Loucy (cell line): Measurements from ENCODE around the gene MGAM2.

ENCODE experiments used
- H2AFZ ChIP-seq: fragments of 200-600 bp; sonication (generic); 2 replicates; pipeline ENCODE4 v1.6.0; 2016; ENCODE audit warnings: antibody characterized with exemption, mild to moderate bottlenecking, low read length, moderate library complexity
- H3F3A ChIP-seq: fragments of 200-600 bp; 2 replicates; pipeline ENCODE4 v1.6.0; 2016; ENCODE audit warnings: antibody characterized with exemption, low read depth, mild to moderate bottlenecking
- H3K27me3 ChIP-seq: fragments of 200-600 bp; sonication (generic); 2 replicates; pipeline ENCODE4 v1.6.1; 2014; ENCODE audit warnings: low read length, mild to moderate bottlenecking; ENCODE audit not compliant: insufficient read depth, poor library complexity, severe bottlenecking
- H3K36me3 ChIP-seq: fragments of 200-600 bp; sonication (generic); 2 replicates; pipeline ENCODE4 v1.6.1; 2016; ENCODE audit warnings: low read length; ENCODE audit not compliant: insufficient read depth
- H3K4me1 ChIP-seq: fragments of 200-600 bp; sonication (generic); 2 replicates; pipeline ENCODE4 v1.5.1; 2014; ENCODE audit warnings: low read length, mild to moderate bottlenecking; ENCODE audit not compliant: insufficient read depth, poor library complexity, severe bottlenecking
- H3K4me2 ChIP-seq: fragments of 200-600 bp; sonication (generic); 2 replicates; pipeline ENCODE4 v1.6.0; 2014; ENCODE audit warnings: antibody characterized with exemption, low read length, low read depth, mild to moderate bottlenecking; ENCODE audit not compliant: poor library complexity, severe bottlenecking
- H3K4me3 ChIP-seq: fragments of 200-600 bp; sonication (generic); 2 replicates; pipeline ENCODE4 v1.5.1; 2014; ENCODE audit warnings: low read length, mild to moderate bottlenecking, mixed read lengths; ENCODE audit not compliant: poor library complexity, severe bottlenecking
- H3K79me2 ChIP-seq: fragments of 200-600 bp; sonication (generic); 2 replicates; pipeline ENCODE4 v1.6.1; 2014; ENCODE audit warnings: low read length; ENCODE audit not compliant: insufficient read depth
- H3K9ac ChIP-seq: fragments of 200-600 bp; sonication (generic); 2 replicates; pipeline ENCODE4 v1.6.0; 2014; ENCODE audit warnings: mild to moderate bottlenecking, low read depth, low read length, moderate library complexity; ENCODE audit not compliant: poor library complexity, severe bottlenecking
- H3K9me2 ChIP-seq: fragments of 200-600 bp; sonication (generic); replicated peaks from 2 replicates; pipeline ENCODE4 v1.6.1; 2016; ENCODE audit warnings: low read depth, low read length, mixed read lengths
- H3K9me3 ChIP-seq: fragments of 200-600 bp; sonication (generic); 2 replicates; pipeline ENCODE4 v1.6.1; 2014; ENCODE audit warnings: mild to moderate bottlenecking, antibody characterized with exemption, low read length, low read depth; ENCODE audit not compliant: insufficient read depth
- H4K20me1 ChIP-seq: fragments of 200-600 bp; sonication (generic); 2 replicates; pipeline ENCODE4 v1.6.0; 2014; ENCODE audit warnings: antibody characterized with exemption, low read length, mild to moderate bottlenecking; ENCODE audit not compliant: insufficient read depth, poor library complexity, severe bottlenecking
- EZH2phosphoT487 ChIP-seq: fragments of 200-600 bp; IDR thresholded peaks from 2 replicates; pipeline ENCODE4 v1.6.1; 2018; ENCODE audit warnings: antibody characterized with exemption, mild to moderate bottlenecking, moderate library complexity, borderline replicate concordance
- TF ChIP-seq, protein P1 (sequence below): fragments of 200-600 bp; sonication (generic); conservative IDR thresholded peaks from 2 replicates; pipeline ENCODE4 v1.5.1; 2014; ENCODE audit warnings: mild to moderate bottlenecking, antibody characterized with exemption, low read length

The MGAM2 gene

DNA sequence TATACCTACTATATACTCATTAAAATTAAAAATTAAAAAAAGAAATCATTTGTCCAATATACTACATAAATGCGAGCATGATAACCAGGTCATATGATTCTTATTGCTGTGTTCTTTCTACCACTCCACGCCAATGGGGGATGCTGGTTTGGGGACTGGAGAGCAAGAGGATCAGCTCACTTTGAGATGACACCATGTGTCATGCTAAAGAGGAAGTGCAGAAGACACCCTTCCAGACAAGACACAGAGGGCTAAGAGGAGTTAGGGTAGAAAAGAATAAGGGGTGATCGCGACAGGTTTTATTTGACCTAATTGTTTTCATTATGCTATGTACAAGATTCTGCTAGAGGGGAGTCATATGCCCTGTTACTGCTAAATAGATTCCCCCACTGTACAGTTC is 33.8 kb upstream of the MGAM2 start:
- Histone ChIP-seq H2AFZ (no peak overlapping the region), H3K4me2 (no peak overlapping the region), H4K20me1 (no peaks in the 10 kb centered on the region), H3K79me2 (no peaks in the 10 kb centered on the region), H3K4me3 (no peak overlapping the region), H3F3A (no peaks in the 10 kb centered on the region), H3K9me3 (no peaks in the 10 kb centered on the region), H3K9me2 (no peaks in the 10 kb centered on the region), H3K9ac (no peak overlapping the region), H3K36me3 (no peaks in the 10 kb centered on the region), H3K4me1 (no peaks in the 10 kb centered on the region), H3K27me3 (no peaks in the 10 kb centered on the region)
- TF ChIP-seq, protein P1, sequence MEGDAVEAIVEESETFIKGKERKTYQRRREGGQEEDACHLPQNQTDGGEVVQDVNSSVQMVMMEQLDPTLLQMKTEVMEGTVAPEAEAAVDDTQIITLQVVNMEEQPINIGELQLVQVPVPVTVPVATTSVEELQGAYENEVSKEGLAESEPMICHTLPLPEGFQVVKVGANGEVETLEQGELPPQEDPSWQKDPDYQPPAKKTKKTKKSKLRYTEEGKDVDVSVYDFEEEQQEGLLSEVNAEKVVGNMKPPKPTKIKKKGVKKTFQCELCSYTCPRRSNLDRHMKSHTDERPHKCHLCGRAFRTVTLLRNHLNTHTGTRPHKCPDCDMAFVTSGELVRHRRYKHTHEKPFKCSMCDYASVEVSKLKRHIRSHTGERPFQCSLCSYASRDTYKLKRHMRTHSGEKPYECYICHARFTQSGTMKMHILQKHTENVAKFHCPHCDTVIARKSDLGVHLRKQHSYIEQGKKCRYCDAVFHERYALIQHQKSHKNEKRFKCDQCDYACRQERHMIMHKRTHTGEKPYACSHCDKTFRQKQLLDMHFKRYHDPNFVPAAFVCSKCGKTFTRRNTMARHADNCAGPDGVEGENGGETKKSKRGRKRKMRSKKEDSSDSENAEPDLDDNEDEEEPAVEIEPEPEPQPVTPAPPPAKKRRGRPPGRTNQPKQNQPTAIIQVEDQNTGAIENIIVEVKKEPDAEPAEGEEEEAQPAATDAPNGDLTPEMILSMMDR, result no peak
- no peak for TF ChIP-seq EZH2phosphoT487

DNA sequence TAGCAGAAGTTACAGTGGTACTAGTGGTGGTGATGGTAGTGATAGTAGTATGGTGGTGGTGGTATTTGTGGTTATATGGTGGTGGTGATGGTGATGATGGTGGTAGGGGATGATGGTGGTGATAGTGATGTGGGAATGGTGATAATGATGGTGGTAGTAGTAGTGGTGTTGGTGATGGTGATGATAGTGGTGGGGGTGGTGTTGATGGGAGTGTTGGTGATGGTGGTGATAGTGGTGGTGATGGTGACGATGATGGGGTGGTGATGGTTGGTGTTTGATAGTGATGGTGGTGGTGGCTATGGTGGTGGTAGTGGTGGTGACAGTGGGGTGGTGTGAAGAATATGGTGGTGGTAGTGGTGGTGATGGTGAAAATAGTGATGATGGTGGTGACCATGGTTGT is 27.9 kb upstream of the MGAM2 start:
- H3F3A ChIP-seq, result no peaks in the 10 kb centered on the region
- no peak overlapping the region for H2AFZ ChIP-seq
- H4K20me1 ChIP-seq, result no peaks in the 10 kb centered on the region
- no peak overlapping the region for H3K4me2 ChIP-seq
- no peaks in the 10 kb centered on the region for H3K79me2 ChIP-seq
- TF ChIP-seq EZH2phosphoT487, result no peak
- TF ChIP-seq, protein P1, result no peak
- no peaks in the 10 kb centered on the region for H3K27me3 ChIP-seq
- no peaks in the 10 kb centered on the region for H3K4me1 ChIP-seq
- no peak overlapping the region for H3K4me3 ChIP-seq
- H3K9me2 ChIP-seq, result no peaks in the 10 kb centered on the region
- H3K9me3 ChIP-seq, result no peaks in the 10 kb centered on the region
- H3K36me3 ChIP-seq, result no peaks in the 10 kb centered on the region
- no peak overlapping the region for H3K9ac ChIP-seq

DNA sequence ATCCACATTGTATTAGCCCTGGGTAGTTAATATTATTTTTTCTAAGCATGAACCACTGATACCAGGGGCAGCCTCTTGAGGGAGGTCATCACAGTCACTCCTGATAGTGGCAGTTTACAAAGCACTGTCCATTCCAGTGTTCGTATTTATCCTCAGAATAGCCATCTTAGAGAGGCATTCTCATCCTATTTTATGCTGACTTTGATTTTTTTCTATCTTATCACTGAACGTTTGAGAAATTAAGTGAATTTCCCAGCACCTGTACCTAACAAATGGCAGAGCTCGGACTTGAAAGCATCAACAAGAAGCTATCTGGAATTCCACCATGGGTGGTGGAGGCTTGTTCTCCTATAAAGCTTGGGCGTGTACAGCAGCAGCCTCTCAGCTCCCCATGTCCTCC is 26.1 kb upstream of the MGAM2 start:
- Histone ChIP-seq H3K79me2 (no peaks in the 10 kb centered on the region), H2AFZ (no peak overlapping the region), H3K4me1 (no peaks in the 10 kb centered on the region), H3K9me3 (no peaks in the 10 kb centered on the region), H3K9me2 (no peaks in the 10 kb centered on the region), H4K20me1 (no peaks in the 10 kb centered on the region), H3K36me3 (no peaks in the 10 kb centered on the region), H3F3A (no peaks in the 10 kb centered on the region), H3K4me3 (no peak overlapping the region), H3K4me2 (no peak overlapping the region), H3K9ac (no peak overlapping the region), H3K27me3 (no peaks in the 10 kb centered on the region)
- TF ChIP-seq, protein P1, result no peak
- no peak for TF ChIP-seq EZH2phosphoT487
